PFSK-1 (cell line): Measurements from ENCODE around the gene PROK2.

ENCODE experiments used
- POLR2AphosphoS5 ChIP-seq: IDR thresholded peaks from 2 replicates; pipeline ENCODE4 v1.6.1; 2012; ENCODE audit warnings: low read depth, mild to moderate bottlenecking, control low read depth, low read length, moderate library complexity
- REST ChIP-seq, 2 experiments: IDR thresholded peaks; 2 replicates each; pipeline versions ENCODE4 v1.6.1 to v1.8.0; 2011 to 2012; ENCODE audit warnings: low read depth in 2 of 2, low read length in 2 of 2, control low read depth in 1 of 2, inconsistent platforms in 1 of 2, mild to moderate bottlenecking in 1 of 2, moderate library complexity in 1 of 2; ENCODE audit not compliant: insufficient read depth in 1 of 2
- SIN3A ChIP-seq: IDR thresholded peaks from 2 replicates; pipeline ENCODE4 v1.6.1; 2012; ENCODE audit warnings: mild to moderate bottlenecking, low read length, moderate library complexity, borderline replicate concordance; ENCODE audit not compliant: insufficient read depth
- TAF1 ChIP-seq: IDR thresholded peaks from 2 replicates; pipeline ENCODE4 v1.6.1; 2012; ENCODE audit warnings: low read length, control low read depth, borderline replicate concordance; ENCODE audit not compliant: insufficient read depth

GRCh38 chr3:71805691-71806090, 20.7 kb upstream of the PROK2 start:
- TF ChIP-seq POLR2AphosphoS5, result no peak
- TF ChIP-seq REST (IDR thresholded peaks at IDR 0.05; ENCODE audit: insufficient read depth in 1 of 2, low read depth in 2 of 2, low read length in 2 of 2), result no peak
- TF ChIP-seq TAF1, result no peak
- no peak for TF ChIP-seq SIN3A
